ENCODE measurements around the gene BDKRB2.

DNA sequence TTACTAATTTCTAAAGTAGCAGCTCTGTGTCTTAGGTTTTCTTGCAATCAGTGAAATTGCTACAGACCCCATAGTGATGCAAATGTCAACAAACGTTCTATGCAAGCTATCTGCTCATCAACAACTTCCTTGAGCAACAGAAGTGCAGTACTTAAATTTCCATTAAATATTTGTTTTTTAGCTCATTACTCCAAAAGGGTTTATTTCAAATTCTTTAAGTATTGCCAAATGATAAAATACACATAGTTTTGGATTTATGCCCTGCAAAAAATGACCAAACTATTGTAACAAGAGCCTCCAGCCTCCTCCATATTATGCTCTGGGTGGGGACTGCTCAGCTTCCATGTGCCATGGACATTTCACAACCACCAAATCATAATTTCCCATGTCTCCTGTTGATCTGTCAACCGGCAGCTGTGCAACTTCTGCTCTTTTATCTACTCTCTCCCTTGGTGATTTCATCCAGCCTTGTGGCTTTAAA is 55.7 kb downstream of the BDKRB2 start:
- TF ChIP-seq, protein P1, sequence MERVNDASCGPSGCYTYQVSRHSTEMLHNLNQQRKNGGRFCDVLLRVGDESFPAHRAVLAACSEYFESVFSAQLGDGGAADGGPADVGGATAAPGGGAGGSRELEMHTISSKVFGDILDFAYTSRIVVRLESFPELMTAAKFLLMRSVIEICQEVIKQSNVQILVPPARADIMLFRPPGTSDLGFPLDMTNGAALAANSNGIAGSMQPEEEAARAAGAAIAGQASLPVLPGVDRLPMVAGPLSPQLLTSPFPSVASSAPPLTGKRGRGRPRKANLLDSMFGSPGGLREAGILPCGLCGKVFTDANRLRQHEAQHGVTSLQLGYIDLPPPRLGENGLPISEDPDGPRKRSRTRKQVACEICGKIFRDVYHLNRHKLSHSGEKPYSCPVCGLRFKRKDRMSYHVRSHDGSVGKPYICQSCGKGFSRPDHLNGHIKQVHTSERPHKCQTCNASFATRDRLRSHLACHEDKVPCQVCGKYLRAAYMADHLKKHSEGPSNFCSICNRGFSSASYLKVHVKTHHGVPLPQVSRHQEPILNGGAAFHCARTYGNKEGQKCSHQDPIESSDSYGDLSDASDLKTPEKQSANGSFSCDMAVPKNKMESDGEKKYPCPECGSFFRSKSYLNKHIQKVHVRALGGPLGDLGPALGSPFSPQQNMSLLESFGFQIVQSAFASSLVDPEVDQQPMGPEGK (CRISPR knock-in tag; IDR thresholded peaks at IDR 0.05; ENCODE audit: borderline replicate concordance): no peak
- TF ChIP-seq ESRRG (CRISPR knock-in tag; IDR thresholded peaks at IDR 0.05): no peak

All from SK-N-SH treated with all-trans-retinoic acid at 6 μM for 48 hours (cell line).